Smooth muscle cell (in vitro differentiated cells): Measurements from ENCODE around the gene ABI3. TPM values are rescaled to one million over a fixed set of nuclear protein-coding genes. Genes with fewer than 3 reads are reported as not detected.
"Not testable (repeated sequence)": the region's sequence is repeated elsewhere in the genome, so short reads cannot be mapped to it uniquely, and the experiment has no call there.

Experiments
- DNase-seq: peaks from one replicate; lab custom pipeline; 2025; ENCODE audit not compliant: unreplicated experiment; lab: John Stamatoyannopoulos, UW
- H2AFZ ChIP-seq: fragments of 200-600 bp; sonication (generic); 2 replicates; pipeline ENCODE4 v1.6.0; 2016; ENCODE audit warnings: antibody characterized with exemption, low read depth, mild to moderate bottlenecking
- H3F3A ChIP-seq: fragments of 200-600 bp; sonication (generic); 2 replicates; pipeline ENCODE4 v1.6.0; 2017; ENCODE audit warnings: antibody characterized with exemption, low read depth
- H3K27ac ChIP-seq: fragments of 200-600 bp; sonication (generic); 2 replicates; pipeline ENCODE4 v1.5.1; 2016; ENCODE audit warnings: low read depth, mild to moderate bottlenecking
- H3K27me3 ChIP-seq: fragments of 200-600 bp; sonication (generic); 2 replicates; pipeline ENCODE4 v1.6.1; 2016; ENCODE audit warnings: low read depth, mild to moderate bottlenecking
- H3K36me3 ChIP-seq: fragments of 200-600 bp; sonication (generic); 2 replicates; pipeline ENCODE4 v1.5.1; 2016; ENCODE audit warnings: low read depth
- H3K4me1 ChIP-seq: fragments of 200-600 bp; sonication (generic); 2 replicates; pipeline ENCODE4 v1.5.1; 2016; ENCODE audit warnings: low read depth
- H3K4me2 ChIP-seq: fragments of 200-600 bp; sonication (generic); 2 replicates; pipeline ENCODE4 v1.6.0; 2016; ENCODE audit warnings: mild to moderate bottlenecking
- H3K4me3 ChIP-seq: fragments of 200-600 bp; sonication (generic); 2 replicates; pipeline ENCODE4 v1.5.1; 2016; ENCODE audit warnings: mild to moderate bottlenecking
- H3K79me2 ChIP-seq: fragments of 200-600 bp; sonication (generic); 2 replicates; pipeline ENCODE4 v1.6.0; 2016; ENCODE audit warnings: low read depth, mild to moderate bottlenecking
- H3K9ac ChIP-seq: fragments of 200-600 bp; sonication (generic); 2 replicates; pipeline ENCODE4 v1.6.0; 2016; ENCODE audit warnings: low read depth
- H3K9me3 ChIP-seq: fragments of 200-600 bp; sonication (generic); replicated peaks from 2 replicates; pipeline ENCODE4 v1.5.1; 2016; ENCODE audit warnings: low read depth
- H4K20me1 ChIP-seq: fragments of 200-600 bp; sonication (generic); 2 replicates; pipeline ENCODE4 v1.6.0; 2016; ENCODE audit warnings: low read depth
- CTCF ChIP-seq: fragments of 200-600 bp; sonication (generic); IDR thresholded peaks from 2 replicates; pipeline ENCODE4 v1.5.1; 2017; ENCODE audit warnings: borderline replicate concordance, mild to moderate bottlenecking, antibody characterized with exemption; ENCODE audit not compliant: insufficient read depth, poor library complexity, severe bottlenecking
- WGBS: methylation state at CpG from one replicate; pipeline ENCODE4 v1.1.7; 2016; ENCODE audit warnings: low lambda C conversion rate; 5-methylcytosine and 5-hydroxymethylcytosine counted together
- polyA plus RNA-seq: library from polyadenylated mRNA; unstranded; fragments of >200 nt; fragmentation: Nextera tagmentation; extraction: Ambion mirVana; gene quantifications from 2 replicates; pipeline ENCODE4 v1.2.1, GENCODE V29; 2016
- total RNA-seq: library from RNA; depleted of rRNA; stranded (reverse); fragments of >200 nt; gene quantifications from 2 replicates; pipeline ENCODE4 v1.2.3, GENCODE V29; 2014

ABI3 gene
- total and polyA plus RNA-seq, 2 experiments from 2014 or later, result 1.7 to 1.9 TPM

GRCh38 chr17:49168706-49169105, 41.8 kb upstream of the ABI3 start:
- no peak for TF ChIP-seq CTCF
- no peak overlapping the region for H3K4me3 ChIP-seq
- no peaks in the 10 kb centered on the region for H3K4me1 ChIP-seq
- no peak overlapping the region for H2AFZ ChIP-seq
- H3K4me2 ChIP-seq, result no peak overlapping the region
- WGBS, result 85% methylated on average over 9 of the region's 9 CpGs
- H3K79me2 ChIP-seq, result no peaks in the 10 kb centered on the region
- H3K27me3 ChIP-seq, result peaks cover 25% of the 10 kb centered on the region
- H3K27ac ChIP-seq, result no peak overlapping the region
- H3K9me3 ChIP-seq, result no peaks in the 10 kb centered on the region
- no peaks in the 10 kb centered on the region for H4K20me1 ChIP-seq
- no peak for DNase-seq
- H3K9ac ChIP-seq, result no peak overlapping the region
- no peaks in the 10 kb centered on the region for H3K36me3 ChIP-seq
- H3F3A ChIP-seq, result no peaks in the 10 kb centered on the region

- Histone ChIP-seq H3K79me2 (no peaks in the 10 kb centered on the region), H2AFZ (no peak overlapping the region), H3K36me3 (no peaks in the 10 kb centered on the region), H3K9ac (no peak overlapping the region), H3K4me1 (no peaks in the 10 kb centered on the region), H3K4me2 (no peak overlapping the region), H4K20me1 (no peaks in the 10 kb centered on the region), H3K4me3 (no peak overlapping the region), H3K9me3 (no peaks in the 10 kb centered on the region), H3K27ac (no peak overlapping the region), H3F3A (no peaks in the 10 kb centered on the region), H3K27me3 (peaks cover 19% of the 10 kb centered on the region)
- TF ChIP-seq CTCF, result no peak
- no peak for DNase-seq
- 94% methylated on average over 2 of the region's 2 CpGs for WGBS
Observed at GRCh38 chr17:49170216-49170615, 40.3 kb upstream of the ABI3 start.

GRCh38 chr17:49170711-49171110, 39.8 kb upstream of the ABI3 start:
- not testable (repeated sequence) for H3F3A ChIP-seq, H2AFZ ChIP-seq, H3K4me2 ChIP-seq, H3K36me3 ChIP-seq, H3K4me1 ChIP-seq, H3K27ac ChIP-seq, H4K20me1 ChIP-seq, H3K79me2 ChIP-seq, H3K9me3 ChIP-seq, DNase-seq, H3K4me3 ChIP-seq, H3K9ac ChIP-seq
- WGBS, result 81% methylated on average over 3 of the region's 3 CpGs
- peaks cover 14% of the 10 kb centered on the region for H3K27me3 ChIP-seq

GRCh38 chr17:49175978-49176377, 34.5 kb upstream of the ABI3 start:
- not testable (repeated sequence) for H2AFZ ChIP-seq, H3K27ac ChIP-seq, H3K27me3 ChIP-seq, DNase-seq, H3K4me2 ChIP-seq, H3F3A ChIP-seq, H4K20me1 ChIP-seq, H3K36me3 ChIP-seq, H3K4me3 ChIP-seq, H3K9ac ChIP-seq, H3K9me3 ChIP-seq, H3K79me2 ChIP-seq, H3K4me1 ChIP-seq
- 93% methylated on average over 11 of the region's 11 CpGs for WGBS

- H3K36me3 ChIP-seq, result no peaks in the 10 kb centered on the region
- no peaks in the 10 kb centered on the region for H3K79me2 ChIP-seq
- H2AFZ ChIP-seq, result no peak overlapping the region
- no peak overlapping the region for H3K4me2 ChIP-seq
- no peaks in the 10 kb centered on the region for H3K27me3 ChIP-seq
- no peaks in the 10 kb centered on the region for H3K4me1 ChIP-seq
- peak; percentile 3 for DNase-seq
- H3K9ac ChIP-seq, result no peak overlapping the region
- H3K9me3 ChIP-seq, result peaks cover 6% of the 10 kb centered on the region
- H3K27ac ChIP-seq, result no peak overlapping the region
- WGBS, result 49% methylated on average over 5 of the region's 5 CpGs
- no peak overlapping the region for H3K4me3 ChIP-seq
- peak; percentile 65 for TF ChIP-seq CTCF
- H4K20me1 ChIP-seq, result no peaks in the 10 kb centered on the region
- no peaks in the 10 kb centered on the region for H3F3A ChIP-seq
Observed at GRCh38 chr17:49180303-49180702, 30.2 kb upstream of the ABI3 start.
